AG10803 (cell line): ENCODE results near the gene CTU2.

Experiments used
- DNase-seq: peaks from one replicate; pipeline ENCODE4 v3.0.0; 2010; ENCODE audit warnings: low read depth
- H3K4me3 ChIP-seq: 2 replicates; pipeline ENCODE4 v1.5.1; 2011; ENCODE audit warnings: mild to moderate bottlenecking, low read length, control low read depth
- TF ChIP-seq, protein P1 (sequence below): conservative IDR thresholded peaks from 2 replicates; pipeline ENCODE4 v1.5.1; 2011; ENCODE audit warnings: mild to moderate bottlenecking, low read length, control low read depth, inconsistent platforms

Gene CTU2

DNA sequence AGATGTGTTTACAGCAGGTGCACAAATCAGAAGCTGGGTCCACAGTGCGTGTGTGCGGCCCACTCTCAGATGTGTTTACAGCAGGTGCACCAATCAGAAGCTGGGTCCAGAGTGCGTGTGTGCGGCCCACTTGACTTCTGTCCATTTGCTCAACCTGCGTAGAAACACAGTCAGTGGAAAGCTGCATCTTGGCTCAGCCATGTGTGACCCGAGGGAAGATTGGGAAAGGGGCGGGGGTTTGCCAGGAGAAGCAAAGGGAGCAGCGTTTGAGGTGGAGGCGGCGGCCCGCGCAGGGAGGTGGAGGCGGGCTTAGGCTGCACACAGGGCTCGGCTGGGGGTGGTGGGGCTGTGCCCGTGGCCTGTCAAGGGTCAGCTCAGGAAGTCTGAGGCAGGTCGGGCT, 4.3 kb downstream of the CTU2 start:
- no peak overlapping the region for H3K4me3 ChIP-seq
- TF ChIP-seq, protein P1, sequence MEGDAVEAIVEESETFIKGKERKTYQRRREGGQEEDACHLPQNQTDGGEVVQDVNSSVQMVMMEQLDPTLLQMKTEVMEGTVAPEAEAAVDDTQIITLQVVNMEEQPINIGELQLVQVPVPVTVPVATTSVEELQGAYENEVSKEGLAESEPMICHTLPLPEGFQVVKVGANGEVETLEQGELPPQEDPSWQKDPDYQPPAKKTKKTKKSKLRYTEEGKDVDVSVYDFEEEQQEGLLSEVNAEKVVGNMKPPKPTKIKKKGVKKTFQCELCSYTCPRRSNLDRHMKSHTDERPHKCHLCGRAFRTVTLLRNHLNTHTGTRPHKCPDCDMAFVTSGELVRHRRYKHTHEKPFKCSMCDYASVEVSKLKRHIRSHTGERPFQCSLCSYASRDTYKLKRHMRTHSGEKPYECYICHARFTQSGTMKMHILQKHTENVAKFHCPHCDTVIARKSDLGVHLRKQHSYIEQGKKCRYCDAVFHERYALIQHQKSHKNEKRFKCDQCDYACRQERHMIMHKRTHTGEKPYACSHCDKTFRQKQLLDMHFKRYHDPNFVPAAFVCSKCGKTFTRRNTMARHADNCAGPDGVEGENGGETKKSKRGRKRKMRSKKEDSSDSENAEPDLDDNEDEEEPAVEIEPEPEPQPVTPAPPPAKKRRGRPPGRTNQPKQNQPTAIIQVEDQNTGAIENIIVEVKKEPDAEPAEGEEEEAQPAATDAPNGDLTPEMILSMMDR: no peak
- no peak for DNase-seq

DNA sequence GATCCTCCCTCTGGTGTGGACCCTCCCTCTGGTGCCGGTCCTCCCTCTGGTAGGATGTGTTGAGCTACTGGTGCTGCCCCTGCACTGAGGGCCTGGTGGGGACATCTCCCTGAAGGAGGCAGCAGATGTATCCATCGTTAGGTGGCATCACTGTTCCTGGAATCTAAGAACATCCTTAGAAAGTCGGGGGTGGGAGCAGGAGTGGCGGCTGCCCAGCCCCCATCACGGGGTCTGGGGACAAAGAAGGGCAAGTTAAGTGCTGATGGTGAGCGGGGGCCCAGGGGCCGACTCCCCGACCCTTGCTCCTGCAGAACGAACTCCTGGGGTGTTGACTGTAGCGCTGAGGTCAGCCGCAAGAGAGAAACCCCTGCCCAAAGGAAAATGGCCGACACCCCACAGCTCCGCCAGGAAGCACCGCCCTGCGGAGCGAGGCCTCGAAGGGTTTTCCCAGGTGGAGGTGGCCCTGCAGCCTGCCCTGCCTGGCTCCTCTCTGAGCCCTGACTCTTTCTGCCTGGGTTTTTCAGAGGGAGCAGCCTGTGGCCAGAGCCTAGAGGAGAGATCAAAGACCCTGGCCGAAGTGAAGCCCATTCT, 5.5 kb downstream of the CTU2 start:
- H3K4me3 ChIP-seq: no peak overlapping the region
- DNase-seq: no peak
- TF ChIP-seq, protein P1: no peak

DNA sequence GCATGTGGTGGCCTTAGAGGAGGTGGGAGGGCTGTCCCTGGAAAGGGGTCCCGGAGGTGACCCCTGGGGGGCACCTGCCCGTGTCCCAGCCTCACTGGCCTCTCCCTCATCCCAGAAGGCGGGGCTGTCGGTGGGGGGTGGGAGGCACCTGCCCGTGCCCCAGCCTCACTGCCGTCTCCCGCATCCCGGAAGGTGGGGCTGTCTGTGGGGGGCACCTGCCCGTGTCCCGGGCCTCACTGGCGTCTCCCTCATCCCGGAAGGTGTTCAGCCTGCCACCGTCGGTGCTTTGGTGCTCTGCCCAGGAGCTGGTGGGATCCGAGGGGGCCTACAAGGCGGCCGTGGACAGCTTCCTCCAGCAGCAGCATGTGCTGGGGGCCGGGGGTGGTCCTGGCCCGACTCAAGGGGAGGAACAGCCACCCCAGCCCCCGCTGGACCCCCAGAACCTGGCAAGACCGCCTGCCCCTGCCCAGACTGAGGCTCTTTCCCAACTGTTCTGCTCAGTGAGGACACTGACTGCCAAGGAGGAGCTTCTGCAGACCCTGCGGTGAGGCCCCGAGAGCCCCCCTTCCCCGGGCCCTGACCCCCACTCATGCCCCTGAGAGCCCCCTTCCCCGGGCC, 6.2 kb downstream of the CTU2 start:
- no peak overlapping the region for H3K4me3 ChIP-seq
- TF ChIP-seq, protein P1: no peak
- DNase-seq: no peak

DNA sequence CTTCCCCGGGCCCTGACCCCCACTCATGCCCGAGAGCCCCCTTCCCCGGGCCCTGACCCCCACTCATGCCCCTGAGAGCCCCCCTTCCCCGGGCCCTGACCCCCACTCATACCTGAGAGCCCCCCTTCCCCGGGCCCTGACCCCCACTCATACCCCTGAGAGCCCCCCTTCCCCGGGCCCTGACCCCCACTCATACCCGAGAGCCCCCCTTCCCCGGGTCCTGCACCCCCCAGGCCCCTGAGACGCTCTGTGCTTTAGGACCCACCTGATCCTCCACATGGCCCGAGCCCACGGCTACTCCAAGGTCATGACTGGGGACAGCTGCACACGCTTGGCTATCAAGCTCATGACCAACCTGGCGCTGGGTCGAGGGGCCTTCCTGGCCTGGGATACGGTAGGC, 6.8 kb downstream of the CTU2 start:
- TF ChIP-seq, protein P1: no peak
- no peak overlapping the region for H3K4me3 ChIP-seq
- DNase-seq: no peak

DNA sequence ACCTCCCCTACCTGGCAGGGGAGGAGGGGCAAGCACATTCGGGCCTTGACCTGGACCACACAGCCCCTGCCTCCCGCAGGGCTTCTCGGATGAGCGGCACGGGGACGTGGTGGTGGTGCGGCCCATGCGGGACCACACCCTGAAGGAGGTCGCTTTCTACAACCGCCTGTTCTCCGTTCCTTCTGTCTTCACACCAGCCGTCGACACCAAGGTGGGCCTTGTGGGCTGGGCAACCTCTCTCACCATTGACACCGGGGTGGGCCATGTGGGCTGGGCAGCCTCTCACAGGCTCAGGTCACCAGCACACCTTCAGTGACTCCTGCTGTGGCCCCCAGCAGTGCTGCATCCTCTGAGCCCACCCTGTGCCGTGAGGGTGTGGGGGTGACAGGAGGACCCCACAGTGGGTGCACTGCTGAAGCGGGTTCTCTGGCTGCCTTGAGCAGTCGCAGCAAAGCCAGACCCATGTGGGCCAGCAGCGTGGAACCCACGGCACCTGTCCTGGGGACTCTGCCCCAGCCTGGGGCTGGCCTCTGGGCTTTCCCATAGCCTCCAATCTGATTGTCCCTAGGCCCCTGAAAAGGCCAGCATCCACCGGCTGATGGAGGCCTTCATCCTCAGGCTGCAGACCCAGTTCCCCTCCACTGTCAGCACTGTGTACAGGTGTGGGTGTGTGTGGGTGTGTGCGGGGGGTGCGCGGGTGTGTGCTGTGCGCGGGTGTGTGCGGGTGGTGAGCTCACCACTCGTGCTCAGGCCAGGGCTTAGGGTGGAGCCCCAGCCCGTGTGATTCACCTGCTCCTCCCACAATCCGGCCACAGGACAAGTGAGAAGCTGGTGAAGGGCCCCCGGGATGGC, 7.5 kb downstream of the CTU2 start:
- TF ChIP-seq, protein P1: no peak
- DNase-seq: no peak
- H3K4me3 ChIP-seq: no peak overlapping the region

DNA sequence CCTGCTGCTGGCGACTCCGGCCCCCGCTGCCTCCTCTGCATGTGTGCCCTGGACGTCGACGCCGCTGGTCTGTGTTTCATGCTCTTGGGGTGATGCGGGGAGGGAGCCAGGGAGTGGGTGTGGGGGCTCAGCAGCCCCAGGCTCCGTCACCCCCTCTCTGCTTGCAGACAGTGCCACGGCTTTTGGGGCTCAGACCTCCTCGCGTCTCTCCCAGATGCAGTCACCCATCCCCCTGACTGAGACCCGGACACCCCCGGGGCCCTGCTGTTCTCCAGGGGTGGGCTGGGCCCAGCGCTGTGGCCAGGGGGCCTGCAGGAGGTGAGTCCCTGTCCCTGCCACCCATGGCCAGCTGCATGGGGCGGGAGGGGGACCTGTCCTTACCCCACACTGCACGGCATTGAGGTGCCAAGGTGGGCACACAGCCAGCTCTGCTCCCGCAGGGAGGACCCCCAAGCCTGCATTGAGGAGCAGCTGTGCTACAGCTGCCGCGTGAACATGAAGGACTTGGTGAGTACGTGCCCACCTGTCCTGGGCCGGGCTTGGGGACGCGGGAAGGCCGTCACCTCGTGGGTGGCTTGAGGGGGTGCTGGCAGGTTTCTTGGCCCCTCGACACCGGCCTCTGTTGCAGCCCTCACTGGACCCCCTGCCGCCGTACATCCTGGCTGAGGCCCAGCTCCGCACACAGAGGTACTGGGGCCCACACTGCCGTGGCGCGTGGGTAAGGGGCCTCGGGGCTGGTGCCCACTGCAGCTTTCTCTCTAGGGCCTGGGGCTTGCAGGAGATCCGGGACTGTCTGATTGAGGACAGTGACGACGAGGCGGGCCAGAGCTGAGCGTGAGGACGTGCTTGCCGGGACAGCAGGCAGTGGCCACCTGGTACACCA, 8.4 kb downstream of the CTU2 start:
- TF ChIP-seq, protein P1: no peak
- H3K4me3 ChIP-seq: no peak overlapping the region
- DNase-seq: no peak
